HG02885 (cell line): ENCODE data around the gene ECHS1.

Source experiments
- ATAC-seq: cut with Tn5 transposase; IDR thresholded peaks from one replicate; pipeline ENCODE4 v1.9.1; 2021; ENCODE audit warnings: mild to moderate bottlenecking; ENCODE audit not compliant: unreplicated experiment, poor library complexity

Gene ECHS1

DNA sequence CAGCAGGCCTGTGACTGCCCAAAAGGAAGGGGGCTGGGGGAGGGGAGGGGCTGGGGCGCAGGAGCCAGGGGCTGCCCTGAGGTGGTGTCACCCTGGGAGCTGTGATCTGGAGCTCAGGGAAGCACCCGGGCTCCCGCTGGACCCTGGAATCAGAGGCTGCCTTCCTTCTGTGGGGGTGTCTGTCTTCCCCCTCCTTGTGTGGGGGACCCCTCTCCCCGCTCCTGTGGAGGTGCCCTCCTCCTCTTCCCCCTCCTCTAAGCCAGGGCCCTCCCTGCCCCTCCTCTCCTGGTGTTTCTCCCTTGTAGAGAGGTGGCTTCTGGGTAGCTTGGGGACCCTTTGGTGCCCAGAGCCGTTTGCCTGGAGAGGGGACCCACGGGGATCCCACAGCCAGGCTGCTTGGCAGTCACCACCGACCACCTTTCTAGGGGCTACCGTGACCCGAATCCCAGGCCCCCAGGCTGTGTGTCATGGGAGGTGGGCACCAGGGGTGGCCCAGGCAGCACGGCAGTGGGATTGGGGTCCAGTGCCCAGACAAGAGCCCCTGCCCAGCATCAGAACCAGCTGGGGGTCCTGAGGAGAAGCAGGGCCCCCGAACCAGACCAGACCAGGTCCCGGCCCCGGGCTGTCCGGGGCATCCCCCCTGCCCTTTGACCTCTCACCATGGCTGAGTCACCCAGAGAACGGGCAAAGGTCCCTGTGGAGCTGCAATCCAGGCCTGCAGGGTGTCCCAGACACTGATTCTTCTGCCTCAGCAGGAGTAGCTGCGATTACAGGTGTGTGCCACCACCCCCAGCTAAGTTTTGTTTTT lies 25.2 kb downstream of the ECHS1 start:
- no peak for ATAC-seq

DNA sequence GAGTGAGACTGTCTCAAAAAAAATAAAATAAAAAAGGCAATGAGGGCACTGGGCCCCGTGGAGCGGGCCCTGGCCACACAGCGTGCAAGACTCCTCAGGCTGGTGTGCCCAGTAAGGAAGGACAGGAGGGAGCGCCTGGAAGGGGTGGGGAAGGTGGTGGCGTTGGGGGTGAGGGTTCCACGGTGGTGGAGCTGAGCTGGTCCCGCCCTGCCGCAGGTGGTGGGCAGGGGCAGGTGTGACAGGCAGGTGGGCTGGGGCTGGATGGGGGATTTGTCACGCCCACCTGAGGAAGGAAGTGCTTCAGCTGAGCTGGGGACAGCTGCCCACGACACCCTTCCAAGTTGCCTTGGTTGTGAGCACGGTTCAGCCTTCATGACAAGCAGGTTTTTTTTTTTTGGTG lies 26.7 kb downstream of the ECHS1 start:
- no peak for ATAC-seq

DNA sequence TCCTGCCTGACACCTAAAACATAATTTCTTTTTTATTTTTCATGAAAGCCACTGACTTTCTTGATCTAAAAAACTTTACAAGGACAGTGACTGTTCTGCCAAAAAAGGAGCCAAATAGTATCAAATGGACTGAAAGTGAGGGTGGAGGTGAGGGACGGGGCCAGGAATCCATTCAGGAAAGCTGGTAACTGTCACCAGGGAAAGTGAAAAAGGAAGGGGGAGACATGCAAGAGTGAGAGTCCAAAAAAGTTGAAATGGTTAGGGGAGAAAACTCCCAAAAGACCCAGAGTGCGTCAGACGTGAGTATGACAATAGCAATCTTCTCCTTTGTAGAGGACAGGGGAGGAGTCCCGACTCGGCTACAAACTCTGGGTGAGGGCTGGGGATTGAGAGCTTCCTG lies 28.9 kb downstream of the ECHS1 start:
- no peak for ATAC-seq

DNA sequence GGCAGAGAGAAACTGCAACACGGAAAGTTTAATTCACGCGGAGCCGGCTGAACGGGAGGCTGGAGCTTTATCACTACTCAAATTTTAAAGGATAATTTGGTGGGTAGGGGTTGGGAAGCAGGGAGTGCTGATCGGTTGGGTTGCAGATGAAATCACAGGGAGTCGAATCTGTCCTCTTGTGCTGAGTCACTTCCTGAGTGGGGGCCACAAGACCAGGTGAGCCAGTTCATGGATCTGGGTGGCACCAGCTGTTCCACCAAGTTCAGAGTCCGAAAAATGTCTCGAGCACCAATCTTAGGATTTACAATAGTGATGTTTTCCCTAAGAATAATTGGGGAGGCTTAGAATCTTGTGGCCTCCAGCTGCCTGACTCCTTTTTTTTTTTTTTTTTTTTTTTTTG lies 29.6 kb downstream of the ECHS1 start:
- no peak for ATAC-seq

DNA sequence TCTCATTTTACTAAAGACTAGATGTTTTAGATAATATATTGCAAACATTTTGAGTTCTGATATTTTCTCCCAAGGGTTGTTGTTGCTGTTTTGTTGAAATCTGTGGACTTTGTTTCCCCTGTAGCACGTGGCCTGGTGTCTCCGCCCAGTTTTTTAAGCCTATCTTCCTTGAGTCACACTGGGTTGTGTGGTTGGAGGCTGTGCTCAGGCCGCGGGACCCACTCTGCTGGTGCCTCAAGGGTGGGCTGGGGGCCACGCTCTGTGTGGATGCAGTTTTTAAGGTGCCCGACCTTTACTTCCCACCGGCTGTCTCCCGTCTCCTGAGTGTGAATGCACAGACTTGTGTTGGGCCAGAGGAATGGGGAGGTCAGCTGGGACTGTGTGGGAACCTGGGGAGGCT lies 30.2 kb downstream of the ECHS1 start:
- ATAC-seq = no peak

DNA sequence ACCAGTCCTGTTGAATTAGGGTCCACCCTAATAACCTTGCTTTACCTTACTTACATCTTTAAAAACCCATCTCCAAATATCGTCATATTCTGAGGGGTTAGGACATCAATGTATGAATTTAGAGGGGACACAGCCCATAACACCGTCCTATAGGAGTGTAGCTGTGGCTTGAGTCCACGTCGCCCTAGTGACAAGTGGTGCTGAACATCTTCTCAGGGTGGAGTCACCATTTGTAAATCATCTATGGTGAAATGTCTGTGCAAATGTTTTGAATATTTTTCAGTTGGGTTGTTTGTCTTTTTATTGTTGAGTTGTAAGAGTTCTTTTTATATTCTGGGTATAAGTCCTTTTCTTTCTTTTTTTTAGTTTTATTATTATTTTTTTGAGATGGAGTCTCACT lies 31.2 kb downstream of the ECHS1 start:
- no peak for ATAC-seq

DNA sequence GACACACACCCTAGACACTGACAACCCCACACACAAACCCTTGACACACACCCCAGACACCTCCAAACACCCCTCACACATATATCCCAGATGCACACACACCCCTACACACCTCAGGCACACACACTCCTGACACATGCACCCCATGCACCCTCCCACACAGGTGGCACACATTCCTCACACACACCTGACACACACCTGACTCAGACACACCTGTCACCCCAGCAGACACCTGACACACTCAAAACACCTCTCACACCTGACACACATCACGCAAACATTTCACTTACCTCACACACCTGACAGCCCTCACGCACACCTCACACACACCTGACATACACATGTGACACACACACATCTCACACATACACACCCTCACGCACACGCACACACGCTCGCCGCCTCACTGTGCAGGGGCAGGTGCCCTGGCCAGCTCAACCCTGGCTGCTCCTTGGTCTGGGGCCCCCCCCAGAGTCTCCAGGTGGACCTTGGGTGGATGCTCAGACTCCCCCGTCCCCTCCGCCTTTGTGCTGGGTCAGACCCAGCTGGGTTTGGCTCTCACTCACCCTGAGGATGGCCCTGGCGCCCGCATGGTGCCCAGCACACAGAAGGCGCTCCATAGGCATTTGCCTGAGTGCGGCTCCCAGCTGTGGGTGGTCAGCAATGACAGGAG lies 33.3 kb downstream of the ECHS1 start:
- no peak for ATAC-seq

DNA sequence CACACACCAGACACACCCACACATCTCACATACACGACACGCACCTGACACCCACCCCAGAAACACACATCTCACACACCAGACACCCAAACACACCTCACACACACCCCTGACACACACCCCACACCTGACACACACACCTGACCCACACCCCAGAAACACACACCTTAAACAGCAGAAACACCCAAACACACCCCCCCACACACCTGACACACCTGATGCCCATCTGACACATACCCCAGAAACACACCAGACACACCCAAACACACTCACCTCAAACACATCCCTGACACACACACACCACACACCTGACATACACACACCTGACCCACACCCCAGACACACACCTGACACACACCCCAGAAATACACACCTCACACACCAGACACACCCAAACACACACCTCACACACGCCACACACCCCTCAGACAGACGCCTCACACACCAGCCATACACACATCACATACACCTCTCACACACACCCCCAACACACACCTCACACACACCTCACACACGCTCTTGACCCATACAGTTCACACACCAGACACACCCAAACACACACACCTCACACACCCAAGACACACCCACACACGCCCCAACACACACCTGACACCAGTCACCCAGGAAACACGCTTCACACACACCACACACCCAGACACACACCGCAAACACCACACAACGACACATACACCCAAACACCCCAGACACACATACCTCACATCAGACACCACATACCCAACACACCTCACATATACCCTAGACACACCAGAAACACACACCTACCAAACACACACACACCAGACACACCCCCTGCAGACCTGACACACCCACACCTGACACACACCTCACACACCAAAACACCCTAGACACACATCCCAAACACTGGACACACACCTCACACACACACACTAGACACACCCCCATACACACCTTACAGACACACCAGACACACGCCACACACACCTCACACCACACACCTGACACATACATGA lies 34.8 kb downstream of the ECHS1 start:
- no peak for ATAC-seq

DNA sequence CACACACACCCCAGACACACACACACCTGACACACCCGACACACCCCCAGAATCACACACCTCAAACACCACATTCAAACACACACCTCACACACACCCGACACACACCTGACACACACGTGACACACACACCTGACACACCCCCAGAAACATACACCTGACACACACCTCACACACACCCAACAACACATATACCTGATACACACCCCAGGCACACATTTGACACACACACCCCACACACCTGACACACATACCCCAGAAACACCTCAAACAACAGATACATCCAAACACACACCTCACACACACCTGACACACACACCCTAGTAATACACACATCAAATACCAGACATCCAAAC lies 35.8 kb downstream of the ECHS1 start:
- no peak for ATAC-seq

DNA sequence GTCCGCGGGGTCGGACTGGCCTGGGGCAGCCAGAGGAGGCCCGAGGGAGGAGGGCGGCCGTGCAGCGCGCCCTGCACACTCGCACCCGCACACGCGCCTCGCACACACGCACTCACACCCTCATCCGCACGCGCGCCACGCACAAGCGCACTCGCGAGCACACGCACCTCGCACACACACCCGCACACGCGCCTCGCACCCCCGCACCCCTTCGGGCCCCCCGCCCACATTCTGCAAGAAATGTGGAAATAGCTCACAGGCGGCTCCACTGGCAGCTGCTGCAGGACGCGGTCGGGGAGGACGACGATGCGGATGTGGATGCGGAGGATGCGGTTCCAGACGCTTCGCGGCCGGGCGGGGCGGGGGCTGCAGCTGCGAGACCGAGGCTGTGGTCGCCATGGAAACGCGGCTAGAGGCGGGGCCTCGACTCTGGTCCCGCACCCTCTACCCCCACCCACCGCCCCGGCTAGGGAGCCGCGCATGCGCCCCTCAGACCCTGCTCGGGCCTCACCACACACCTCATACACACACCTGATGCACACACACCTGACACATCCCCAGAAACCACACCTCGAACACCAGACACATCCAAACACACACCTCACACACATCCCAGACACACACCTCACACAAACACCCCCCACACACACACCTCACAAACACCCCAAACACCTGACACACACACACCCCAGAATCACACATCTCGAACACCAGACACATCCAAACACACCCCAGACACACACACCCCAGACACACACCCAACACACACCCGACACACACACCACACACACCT lies 36.4 kb downstream of the ECHS1 start, which contains the start of gene CALY:
TSS of gene CALY (minus strand) at position 320 of the 793 bp plus-strand sequence. CDS start 7,907 bp downstream, outside the sequence.
- no peak for ATAC-seq

DNA sequence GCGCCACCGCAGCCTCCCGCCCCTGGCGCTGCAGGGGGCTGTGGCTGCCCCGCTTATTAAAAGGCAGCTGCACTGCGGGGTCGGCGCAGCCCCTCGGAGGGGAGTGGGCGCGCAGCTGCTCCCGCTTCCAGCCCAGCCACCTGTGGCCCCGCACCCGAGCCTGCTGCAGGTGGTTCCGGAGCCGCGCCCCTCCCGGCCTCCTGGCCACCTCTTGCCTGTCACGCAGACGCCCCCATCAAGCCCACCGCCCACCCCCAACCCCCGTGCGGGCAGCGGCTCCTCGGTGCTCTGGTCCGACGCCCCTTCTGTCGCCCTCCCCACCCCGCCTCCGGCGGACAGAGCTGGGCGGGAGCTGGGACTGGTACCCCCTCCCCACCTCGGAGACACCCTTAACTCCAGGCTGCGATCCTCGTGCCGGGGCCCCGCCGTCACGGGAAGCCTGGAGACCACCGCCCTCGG lies 37.0 kb downstream of the ECHS1 start:
- ATAC-seq = no peak

DNA sequence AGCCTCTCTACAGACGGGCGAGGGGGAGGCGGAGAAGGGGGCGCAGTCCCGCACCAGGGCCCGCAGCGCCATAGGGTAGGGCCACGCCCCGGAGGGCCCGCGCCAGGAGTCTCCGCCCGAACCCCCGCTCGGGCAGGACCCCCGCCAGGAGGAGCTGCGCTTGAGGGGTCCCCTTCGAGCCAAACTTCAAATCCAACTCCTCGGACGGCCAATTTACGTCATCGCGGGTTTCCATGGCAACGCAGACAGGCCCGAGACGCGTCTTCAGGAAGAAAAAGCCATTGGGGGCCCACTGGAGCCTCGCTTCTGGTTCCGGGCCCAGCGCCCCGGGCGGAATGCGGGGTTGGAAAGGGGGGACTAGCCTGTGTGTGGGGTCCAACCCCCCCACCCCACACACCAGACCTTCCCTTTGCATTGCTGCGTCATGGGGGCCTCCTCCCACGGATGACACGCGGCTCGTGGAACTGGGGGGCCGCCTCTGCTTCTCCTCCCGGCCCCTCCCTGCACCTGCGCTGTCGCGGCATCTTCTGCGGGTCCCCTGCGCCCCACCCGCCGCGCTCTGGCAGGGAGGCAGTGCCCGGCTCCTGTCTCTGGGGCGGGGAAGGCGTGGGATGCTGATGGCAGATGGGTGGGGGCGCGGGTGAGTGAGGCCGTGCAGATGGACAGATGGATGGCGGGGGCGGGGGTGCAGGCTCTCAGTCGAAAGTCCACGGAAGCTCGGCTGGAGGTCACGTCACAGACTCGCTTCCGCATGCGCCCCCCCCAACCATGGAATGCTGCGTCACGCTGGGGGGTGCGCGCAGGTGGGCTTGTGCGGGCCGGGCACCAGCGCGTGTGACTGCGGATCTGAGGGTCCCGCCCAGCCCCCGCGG lies 37.7 kb downstream of the ECHS1 start:
- peak; percentile 47 for ATAC-seq

DNA sequence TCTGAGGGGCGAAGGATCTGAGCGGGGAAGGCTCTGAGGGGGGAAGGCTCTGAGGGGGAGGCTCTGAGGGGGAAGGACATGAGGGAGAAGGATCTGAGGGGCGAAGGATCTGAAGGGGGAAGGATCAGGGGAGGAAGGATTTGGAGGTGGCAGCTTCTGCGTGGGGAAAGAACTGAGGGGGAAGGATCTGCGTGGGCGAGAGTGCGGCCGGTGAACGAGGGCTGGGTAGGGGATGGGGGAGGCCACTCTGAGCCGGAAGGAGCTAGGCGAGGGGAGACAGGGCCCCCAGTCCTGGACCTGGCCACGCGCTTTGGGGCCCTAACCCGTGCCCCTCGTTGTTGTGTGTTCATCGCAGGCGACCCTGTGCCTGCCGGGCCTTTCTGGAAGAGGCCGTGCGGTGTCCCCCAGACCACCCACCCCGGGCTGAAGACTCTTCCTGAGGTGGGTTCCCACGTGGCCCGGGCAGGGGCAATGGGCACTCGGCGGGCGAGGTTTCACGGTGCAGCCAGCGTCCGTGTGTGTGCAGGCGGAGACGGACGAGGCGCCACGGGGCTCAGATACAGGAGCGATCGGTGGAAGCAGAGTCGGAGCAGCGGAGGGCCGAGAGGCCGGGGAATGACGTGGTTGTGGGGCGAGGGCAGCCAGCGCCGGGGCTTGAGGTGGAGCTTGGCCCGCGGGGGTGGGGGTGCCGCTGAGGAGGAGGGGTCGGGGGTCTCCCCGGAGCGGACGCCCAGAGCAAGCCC lies 38.5 kb downstream of the ECHS1 start:
- ATAC-seq = peak; percentile 13

DNA sequence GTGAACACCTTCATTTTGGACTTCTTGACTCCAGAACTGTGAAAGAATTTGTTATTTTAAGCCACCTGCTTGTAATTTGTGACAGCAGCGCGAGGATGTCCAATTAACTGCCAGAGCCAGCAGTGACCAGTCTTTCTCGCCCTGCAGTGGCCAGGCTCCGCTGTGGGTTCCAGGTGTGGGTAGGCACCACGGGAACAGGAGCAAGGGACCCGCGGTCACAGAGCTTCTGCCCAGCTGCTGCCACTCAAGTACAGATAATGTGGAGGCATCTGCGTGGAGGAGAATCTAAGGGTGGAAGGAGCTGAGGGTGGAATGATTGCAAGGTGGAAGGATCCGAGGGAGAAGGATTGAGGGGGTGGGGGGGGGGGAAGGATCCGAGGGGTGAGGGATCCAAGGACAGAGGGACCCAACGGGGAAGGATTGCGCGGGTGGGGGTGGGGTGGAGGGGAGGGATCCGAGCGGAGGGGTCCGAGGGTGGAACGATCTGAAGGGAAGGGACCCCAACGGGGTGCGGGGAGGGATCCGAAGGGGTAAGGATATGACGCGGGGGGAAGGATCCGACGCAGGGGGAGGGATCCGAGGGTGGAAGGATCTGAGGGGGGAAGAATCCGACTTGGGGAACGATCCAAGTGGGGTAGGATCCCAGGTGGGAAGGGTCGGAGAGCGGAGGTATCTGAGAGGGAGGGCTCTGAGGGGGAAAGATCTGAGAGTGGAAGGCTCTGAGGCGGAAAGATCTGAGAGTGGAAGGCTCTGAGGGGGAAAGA lies 40.0 kb downstream of the ECHS1 start:
- ATAC-seq = no peak

DNA sequence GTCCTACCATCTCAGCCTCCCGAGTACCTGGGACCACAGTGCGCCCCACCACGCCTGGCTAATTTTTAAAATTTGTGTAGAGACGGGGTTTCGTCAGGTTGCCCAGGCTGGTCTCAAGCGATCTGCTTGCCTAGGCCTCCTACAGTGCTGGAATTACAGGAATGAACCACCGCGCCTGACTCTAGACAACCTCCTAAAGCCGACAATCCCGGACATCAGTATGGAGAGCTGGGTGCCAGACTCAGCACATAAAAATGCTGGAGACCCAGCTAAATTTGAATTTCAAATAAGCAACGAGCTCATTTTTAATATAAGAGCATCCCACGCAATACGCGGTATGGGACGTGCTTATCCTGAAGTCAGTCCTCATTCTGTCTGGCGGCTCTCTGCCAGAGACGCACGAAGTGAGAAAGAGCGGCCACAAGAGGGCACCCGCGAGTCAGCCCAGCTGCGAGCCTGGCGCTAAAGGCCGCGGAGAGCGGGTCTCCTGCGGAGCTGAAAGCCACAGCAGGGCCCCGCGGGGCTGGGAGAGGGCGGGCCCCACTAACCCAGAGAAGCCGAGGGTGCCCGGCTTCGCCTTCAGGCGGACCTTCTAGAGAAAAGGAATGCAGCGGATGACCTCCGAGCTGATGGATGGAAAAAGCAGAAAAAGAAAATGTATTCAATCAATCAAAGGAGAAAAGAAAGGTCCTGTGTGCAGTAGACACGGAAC lies 43.5 kb downstream of the ECHS1 start:
- peak; percentile 85 for ATAC-seq

DNA sequence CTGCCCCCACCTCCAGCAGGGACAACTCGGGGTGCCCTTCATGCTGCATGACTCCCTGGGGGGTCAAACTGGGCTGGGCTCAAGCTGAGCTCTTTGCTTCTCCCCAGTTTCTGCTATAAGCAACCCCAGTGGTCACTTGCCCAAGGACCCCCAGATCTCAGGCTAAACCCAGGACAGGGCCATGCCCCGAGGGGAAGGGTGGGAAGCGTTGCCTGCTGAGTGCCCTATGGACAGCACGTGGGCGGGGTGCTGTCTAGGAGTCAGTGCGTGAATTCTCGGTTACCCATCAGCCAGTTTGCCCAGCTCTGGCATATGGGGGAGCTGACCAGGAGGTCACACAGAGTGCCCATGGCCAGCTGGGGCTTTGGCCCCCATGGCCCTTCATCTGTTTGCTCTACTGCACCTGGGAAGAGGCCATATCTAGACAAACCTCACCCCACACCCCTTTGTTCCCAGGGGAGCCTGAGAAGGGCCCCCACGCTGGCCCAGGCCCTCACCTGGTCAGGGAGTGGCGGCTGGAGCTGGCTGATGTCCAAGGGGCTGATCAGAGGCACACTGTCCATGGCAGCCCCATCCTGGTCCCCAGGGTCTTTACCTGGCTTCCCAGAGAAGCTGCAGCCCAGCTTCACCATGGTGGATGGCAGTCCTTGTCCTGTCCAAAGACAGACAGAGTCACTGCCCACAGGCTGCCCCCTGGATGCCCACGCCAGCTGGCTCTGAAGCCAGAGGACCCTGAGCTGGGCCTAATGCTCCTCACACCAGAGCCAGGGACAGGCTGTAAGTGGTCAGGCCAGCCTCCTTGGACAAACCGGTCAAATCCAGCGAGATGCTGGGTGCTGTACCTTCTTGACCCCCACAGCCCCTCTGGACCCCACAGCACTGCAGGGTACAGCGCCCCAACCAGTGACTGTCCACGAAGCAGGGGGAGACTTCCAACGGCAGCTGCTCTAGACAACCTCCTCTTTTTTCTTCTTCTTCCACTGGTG lies 44.5 kb downstream of the ECHS1 start:
- ATAC-seq = no peak
